GM18858 (cell line): ENCODE measurements around the gene PLAGL1.
"Not testable (repeated sequence)": the region's sequence is repeated elsewhere in the genome, so short reads cannot be mapped to it uniquely, and the experiment has no call there.

ENCODE experiments used
- ATAC-seq: cut with Tn5 transposase; IDR thresholded peaks from one replicate; pipeline ENCODE4 v1.9.1; 2021; ENCODE audit not compliant: unreplicated experiment

The PLAGL1 gene

GRCh38 chr6:144009628-144010027 is 1.6 kb upstream of the PLAGL1 start:
- not testable (repeated sequence) for ATAC-seq

GRCh38 chr6:144008846-144009245 is 787 bp upstream of the PLAGL1 start:
- ATAC-seq: no peak

GRCh38 chr6:144007478-144008119 is 460 bp downstream of the PLAGL1 start:
- no peak for ATAC-seq

- ATAC-seq: no peak
Observed at GRCh38 chr6:144006736-144007477, 1.2 kb downstream of the PLAGL1 start.

- ATAC-seq: no peak
Observed at GRCh38 chr6:143999406-143999805, 8.7 kb downstream of the PLAGL1 start.

GRCh38 chr6:143998686-143999085 is 9.4 kb downstream of the PLAGL1 start:
- no peak for ATAC-seq

- no peak for ATAC-seq
Observed at GRCh38 chr6:143993965-143994646, 14.0 kb downstream of the PLAGL1 start.

GRCh38 chr6:143992285-143992684 is 15.8 kb downstream of the PLAGL1 start:
- ATAC-seq: no peak

GRCh38 chr6:143986463-143987065 is 21.5 kb downstream of the PLAGL1 start:
- no peak for ATAC-seq

- no peak for ATAC-seq
Observed at GRCh38 chr6:143984666-143985065, 23.4 kb downstream of the PLAGL1 start.

GRCh38 chr6:143982968-143983367 is 25.1 kb downstream of the PLAGL1 start:
- no peak for ATAC-seq

- ATAC-seq: no peak
Observed at GRCh38 chr6:143980921-143981320, 27.1 kb downstream of the PLAGL1 start.

GRCh38 chr6:143976806-143977349 is 31.2 kb downstream of the PLAGL1 start:
- ATAC-seq: no peak

- no peak for ATAC-seq
Observed at GRCh38 chr6:143974089-143974488, 34.0 kb downstream of the PLAGL1 start.

- no peak for ATAC-seq
Observed at GRCh38 chr6:143973097-143973966, 34.7 kb downstream of the PLAGL1 start.

- ATAC-seq: no peak
Observed at GRCh38 chr6:143971482-143972205, 36.4 kb downstream of the PLAGL1 start.

GRCh38 chr6:143970456-143971218 is 37.4 kb downstream of the PLAGL1 start:
- no peak for ATAC-seq

- ATAC-seq: no peak
Observed at GRCh38 chr6:143969077-143969476, 39.0 kb downstream of the PLAGL1 start.
